ENCODE data around the gene TUG1.

Gene TUG1

DNA sequence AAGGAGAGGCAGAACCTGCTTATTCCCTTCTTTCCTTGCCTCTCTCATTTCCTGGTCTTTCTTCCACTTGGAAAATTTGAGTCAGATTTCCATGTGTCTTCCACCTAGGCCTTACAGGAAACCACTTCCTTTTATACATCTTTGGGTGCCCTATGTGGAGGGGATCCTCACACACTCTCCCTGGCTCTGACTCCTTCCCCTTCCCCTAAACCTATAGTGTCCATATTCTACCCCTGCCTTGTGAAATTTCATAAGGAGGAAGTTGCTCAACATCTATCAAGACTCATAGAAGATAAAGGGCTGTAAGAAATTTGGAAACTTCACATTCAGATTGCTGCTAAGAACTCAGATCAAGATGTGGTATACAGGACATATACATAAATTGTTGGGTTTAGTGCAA lies 20.4 kb downstream of the TUG1 start:
- no peak for DNase-seq (ENCODE audit: low read depth)
- no peak for TF ChIP-seq CTCF (IDR thresholded peaks at IDR 0.05; ENCODE audit: control insufficient read depth, insufficient read depth, low read depth, low read length, missing control alignments)
- H3K4me3 ChIP-seq (ENCODE audit: control insufficient read depth, low read depth, low read length): no peak overlapping the region

GRCh38 chr22:30990690-30991089 lies 21.6 kb downstream of the TUG1 start:
- no peak for DNase-seq (ENCODE audit: low read depth)
- TF ChIP-seq CTCF (IDR thresholded peaks at IDR 0.05; ENCODE audit: control insufficient read depth, insufficient read depth, low read depth, low read length, missing control alignments): no peak
- no peak overlapping the region for H3K4me3 ChIP-seq (ENCODE audit: control insufficient read depth, low read depth, low read length)

DNA sequence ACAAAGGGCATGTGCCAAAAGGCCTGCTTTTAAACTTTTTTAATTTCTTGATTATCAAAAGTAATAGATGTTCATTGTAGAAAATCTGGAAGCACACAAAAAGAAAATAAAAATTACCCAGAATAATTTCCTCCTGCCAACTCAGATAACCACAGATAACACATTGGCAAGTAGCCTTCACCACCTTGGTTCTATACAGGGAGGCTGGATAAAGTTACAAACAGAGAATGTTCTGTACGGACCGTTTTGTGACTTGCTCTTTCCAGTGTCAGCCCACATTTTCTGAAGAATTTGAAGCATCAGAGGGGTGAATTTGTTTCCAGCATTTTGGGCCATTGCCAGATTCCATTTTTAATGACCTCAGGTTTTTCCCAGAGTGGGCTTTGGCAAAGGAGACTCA lies 23.5 kb downstream of the TUG1 start:
- no peak overlapping the region for H3K4me3 ChIP-seq (ENCODE audit: control insufficient read depth, low read depth, low read length)
- no peak for DNase-seq (ENCODE audit: low read depth)
- no peak for TF ChIP-seq CTCF (IDR thresholded peaks at IDR 0.05; ENCODE audit: control insufficient read depth, insufficient read depth, low read depth, low read length, missing control alignments)

GRCh38 chr22:30994960-30995359 lies 25.9 kb downstream of the TUG1 start:
- no peak for TF ChIP-seq CTCF (IDR thresholded peaks at IDR 0.05; ENCODE audit: control insufficient read depth, insufficient read depth, low read depth, low read length, missing control alignments)
- DNase-seq (ENCODE audit: low read depth): no peak
- no peak overlapping the region for H3K4me3 ChIP-seq (ENCODE audit: control insufficient read depth, low read depth, low read length)

- no peak for DNase-seq (ENCODE audit: low read depth)
- no peak for TF ChIP-seq CTCF (IDR thresholded peaks at IDR 0.05; ENCODE audit: control insufficient read depth, insufficient read depth, low read depth, low read length, missing control alignments)
- no peak overlapping the region for H3K4me3 ChIP-seq (ENCODE audit: control insufficient read depth, low read depth, low read length)
Observed at GRCh38 chr22:30996462-30996861, 27.4 kb downstream of the TUG1 start.

DNA sequence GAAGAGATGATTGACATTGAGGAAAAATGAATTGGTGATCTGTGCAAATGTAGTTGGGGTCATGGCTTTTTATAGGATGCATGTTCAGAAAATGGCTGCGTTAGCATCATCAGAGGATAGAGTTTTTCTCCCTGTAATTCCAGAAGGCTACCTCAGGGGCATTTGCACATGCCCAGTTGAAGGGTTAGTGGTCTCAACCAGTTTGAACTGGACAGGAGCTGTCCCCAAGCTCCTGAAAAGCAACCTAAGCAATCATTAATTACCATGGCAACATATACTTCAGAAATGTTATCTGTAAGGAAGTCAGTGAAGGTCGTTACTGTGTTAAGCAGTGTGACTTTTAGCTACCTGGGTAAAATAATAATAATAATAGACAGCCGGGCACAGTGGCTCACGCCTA lies 29.3 kb downstream of the TUG1 start:
- DNase-seq (ENCODE audit: low read depth): no peak
- H3K4me3 ChIP-seq (ENCODE audit: control insufficient read depth, low read depth, low read length): no peak overlapping the region
- no peak for TF ChIP-seq CTCF (IDR thresholded peaks at IDR 0.05; ENCODE audit: control insufficient read depth, insufficient read depth, low read depth, low read length, missing control alignments)

DNA sequence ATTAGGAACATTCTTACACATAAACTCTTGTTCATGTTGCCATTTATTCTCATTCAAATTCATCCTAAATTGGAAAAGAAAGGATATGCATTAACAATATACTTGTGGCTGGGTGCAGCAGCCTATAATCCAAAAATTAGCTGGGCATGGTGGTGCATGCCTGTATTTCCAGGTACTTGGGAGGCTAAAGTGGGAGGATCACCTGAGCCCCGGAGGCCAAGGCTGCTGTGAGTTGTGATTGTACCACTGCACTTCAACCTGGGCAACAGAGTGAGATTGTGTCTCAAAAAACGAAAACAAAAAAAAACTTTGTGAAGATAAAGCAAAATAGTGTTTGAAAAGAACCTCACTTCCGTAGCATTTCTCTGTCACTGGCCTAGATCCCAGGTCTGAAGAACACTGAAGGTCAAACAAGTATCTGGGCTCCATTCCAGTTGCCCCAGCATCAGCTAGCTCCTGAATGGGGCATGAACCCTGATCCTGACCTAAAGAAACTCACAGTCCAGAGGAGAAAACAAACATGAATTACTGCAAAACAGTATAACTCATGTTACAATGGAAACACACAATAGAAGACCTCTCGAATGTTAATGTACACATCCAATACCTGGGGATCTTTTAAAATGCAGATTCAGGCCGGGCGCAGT lies 32.2 kb downstream of the TUG1 start:
- DNase-seq (ENCODE audit: low read depth): no peak
- no peak for TF ChIP-seq CTCF (IDR thresholded peaks at IDR 0.05; ENCODE audit: control insufficient read depth, insufficient read depth, low read depth, low read length, missing control alignments)
- H3K4me3 ChIP-seq (ENCODE audit: control insufficient read depth, low read depth, low read length): no peak overlapping the region
